LNCaP clone FGC (cell line): ENCODE results near the gene MMP3.
A peak's percentile ranks its signal among the peaks of the same experiment; 100 is the strongest.

Experiments
- DNase-seq: peaks from one replicate; pipeline ENCODE4 v3.0.0-alpha.2; 2011; ENCODE audit warnings: low read depth
- H3K4me3 ChIP-seq: 2 replicates; pipeline ENCODE4 v1.5.1; 2011; ENCODE audit warnings: mild to moderate bottlenecking, low read depth, low read length, control low read depth
- CTCF ChIP-seq: IDR thresholded peaks from 2 replicates; pipeline ENCODE4 v1.5.1; 2012; ENCODE audit warnings: mild to moderate bottlenecking; ENCODE audit not compliant: control insufficient read depth, insufficient read depth; ENCODE audit errors: extremely low read depth

Gene MMP3

GRCh38 chr11:102793677-102794290 lies 49.6 kb downstream of the MMP3 start:
- no peak for TF ChIP-seq CTCF
- DNase-seq, result peak; percentile 81
- H3K4me3 ChIP-seq, result no peak overlapping the region

GRCh38 chr11:102792604-102793003 lies 50.8 kb downstream of the MMP3 start:
- no peak for TF ChIP-seq CTCF
- no peak for DNase-seq
- no peak overlapping the region for H3K4me3 ChIP-seq

- no peak for TF ChIP-seq CTCF
- DNase-seq, result no peak
- no peak overlapping the region for H3K4me3 ChIP-seq
Observed at GRCh38 chr11:102791271-102792036, 52.0 kb downstream of the MMP3 start.

GRCh38 chr11:102788334-102788995 lies 54.9 kb downstream of the MMP3 start:
- no peak for DNase-seq
- no peak overlapping the region for H3K4me3 ChIP-seq
- no peak for TF ChIP-seq CTCF
